Brain microvascular endothelial cell (primary cell): ENCODE data around the gene INPP5F.

Source experiments
- DNase-seq: peaks from one replicate; pipeline ENCODE4 v3.0.0-alpha.2; 2020
- H3K27ac ChIP-seq: fragments of 250-450 bp; sonication (Bioruptor Pico); 2 replicates; pipeline ENCODE4 v1.5.1; 2020; ENCODE audit warnings: mild to moderate bottlenecking, moderate library complexity
- H3K27me3 ChIP-seq: fragments of 250-450 bp; sonication (Bioruptor Pico); replicated peaks from 2 replicates; pipeline ENCODE4 v1.5.1; 2020; ENCODE audit warnings: mild to moderate bottlenecking
- H3K36me3 ChIP-seq: fragments of 250-450 bp; sonication (Bioruptor Pico); replicated peaks from 2 replicates; pipeline ENCODE4 v1.5.1; 2020; ENCODE audit warnings: mild to moderate bottlenecking
- H3K4me3 ChIP-seq: 2 replicates; pipeline ENCODE4 v1.5.1; 2011; ENCODE audit warnings: low read depth, mild to moderate bottlenecking, control low read depth, low read length, moderate library complexity
- in situ Hi-C: cut with HindIII; loops from 2 replicates; pipeline ENCODE4 v1.10.0; 2017; ENCODE audit warnings: low sequenced_read_pairs, low pct_ligation_motif_present
- TF ChIP-seq, protein P1 (sequence below): IDR thresholded peaks from 2 replicates; pipeline ENCODE4 v1.5.1; 2011; ENCODE audit warnings: low read depth, mild to moderate bottlenecking, moderate library complexity, low read length, control low read depth, inconsistent platforms; ENCODE audit errors: missing control alignments

The INPP5F gene

DNA sequence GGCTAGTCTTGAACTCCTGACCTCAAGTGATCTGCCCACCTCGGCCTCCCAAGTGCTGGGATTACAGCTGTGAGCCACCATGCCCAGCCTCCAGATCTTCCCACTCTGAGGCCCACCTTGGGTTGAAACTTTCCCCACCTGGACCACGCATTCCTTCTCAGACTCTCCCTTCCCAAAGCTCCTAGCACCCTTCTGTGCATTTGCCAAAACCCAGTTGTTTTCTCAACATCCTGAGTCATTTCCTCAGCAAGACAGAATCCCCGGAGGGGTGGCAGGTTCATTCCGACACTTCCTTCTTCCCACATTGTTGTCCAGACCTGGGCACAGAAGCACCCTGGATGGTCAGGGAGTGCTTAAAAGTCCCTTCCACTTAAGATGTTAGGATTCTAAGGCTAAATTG, 45.8 kb upstream of the INPP5F start:
- H3K27me3 ChIP-seq: no peaks in the 10 kb centered on the region
- peak; percentile 63 for DNase-seq
- TF ChIP-seq, protein P1, sequence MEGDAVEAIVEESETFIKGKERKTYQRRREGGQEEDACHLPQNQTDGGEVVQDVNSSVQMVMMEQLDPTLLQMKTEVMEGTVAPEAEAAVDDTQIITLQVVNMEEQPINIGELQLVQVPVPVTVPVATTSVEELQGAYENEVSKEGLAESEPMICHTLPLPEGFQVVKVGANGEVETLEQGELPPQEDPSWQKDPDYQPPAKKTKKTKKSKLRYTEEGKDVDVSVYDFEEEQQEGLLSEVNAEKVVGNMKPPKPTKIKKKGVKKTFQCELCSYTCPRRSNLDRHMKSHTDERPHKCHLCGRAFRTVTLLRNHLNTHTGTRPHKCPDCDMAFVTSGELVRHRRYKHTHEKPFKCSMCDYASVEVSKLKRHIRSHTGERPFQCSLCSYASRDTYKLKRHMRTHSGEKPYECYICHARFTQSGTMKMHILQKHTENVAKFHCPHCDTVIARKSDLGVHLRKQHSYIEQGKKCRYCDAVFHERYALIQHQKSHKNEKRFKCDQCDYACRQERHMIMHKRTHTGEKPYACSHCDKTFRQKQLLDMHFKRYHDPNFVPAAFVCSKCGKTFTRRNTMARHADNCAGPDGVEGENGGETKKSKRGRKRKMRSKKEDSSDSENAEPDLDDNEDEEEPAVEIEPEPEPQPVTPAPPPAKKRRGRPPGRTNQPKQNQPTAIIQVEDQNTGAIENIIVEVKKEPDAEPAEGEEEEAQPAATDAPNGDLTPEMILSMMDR: no peak
- H3K4me3 ChIP-seq: no peak overlapping the region
- H3K36me3 ChIP-seq: peaks cover 26% of the 10 kb centered on the region
- H3K27ac ChIP-seq: peak overlapping the region; percentile 35
- in situ Hi-C loops: no loop called here

DNA sequence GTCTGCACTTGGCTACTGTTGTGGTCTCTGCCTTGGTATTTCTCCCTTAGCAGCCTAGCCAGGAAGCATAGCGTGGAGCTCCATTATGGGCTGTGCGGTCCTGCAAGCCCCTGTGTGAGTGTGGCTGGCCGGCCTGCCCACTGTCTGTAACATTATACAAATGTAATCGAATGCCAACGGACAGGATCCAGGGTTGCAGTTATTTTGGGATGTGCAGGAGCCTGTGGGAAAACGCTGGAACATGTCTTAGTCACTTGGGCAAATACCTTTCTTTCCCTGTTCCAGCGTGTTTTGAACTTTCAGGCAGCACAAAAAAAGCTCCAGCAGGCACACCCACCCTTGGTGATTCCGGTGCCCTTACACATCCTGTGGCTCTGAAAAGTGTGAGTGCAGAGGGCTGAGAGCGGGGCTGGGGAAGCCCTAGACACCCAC, 45.2 kb upstream of the INPP5F start:
- TF ChIP-seq, protein P1: no peak
- Histone ChIP-seq H3K4me3 (no peak overlapping the region), H3K27ac (peak overlapping the region; percentile 35), H3K27me3 (no peaks in the 10 kb centered on the region), H3K36me3 (peaks cover 23% of the 10 kb centered on the region)
- DNase-seq: no peak
- in situ Hi-C loops: no loop called here

DNA sequence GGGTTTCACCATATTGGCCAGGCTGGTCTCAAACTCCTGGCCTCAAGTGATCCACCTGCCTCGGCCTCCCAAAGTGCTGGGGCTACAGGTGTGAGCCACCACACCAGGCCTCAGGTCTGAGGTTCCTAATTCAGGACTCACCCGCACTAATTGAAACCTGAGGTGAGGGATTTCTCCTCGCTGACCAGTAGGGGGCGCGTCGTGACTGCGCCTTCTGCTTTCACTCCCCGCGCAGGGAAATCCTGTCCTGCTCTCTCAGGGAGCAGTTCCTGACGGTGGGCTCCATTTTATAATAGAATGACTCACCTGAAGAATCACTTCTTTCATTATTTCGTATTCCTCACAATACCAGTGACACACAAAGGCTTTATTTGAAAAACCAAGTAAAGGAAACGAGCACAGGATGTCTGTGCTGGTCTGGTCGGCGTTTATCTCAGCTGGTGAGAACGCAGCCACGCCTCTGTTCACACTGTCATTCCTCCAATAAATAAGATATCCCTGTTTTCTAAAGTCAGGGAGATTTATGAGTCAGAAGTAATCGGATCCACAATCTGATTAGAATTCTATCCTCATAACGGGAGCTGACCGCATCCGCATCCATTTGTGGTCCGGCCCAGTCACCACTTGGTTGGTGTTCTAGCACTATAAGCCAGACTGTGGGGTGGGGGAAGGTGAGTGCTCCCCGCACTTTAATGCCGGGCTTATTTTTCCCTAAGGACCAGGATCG, 39.2 kb upstream of the INPP5F start:
- no peaks in the 10 kb centered on the region for H3K27me3 ChIP-seq
- TF ChIP-seq, protein P1: peak; percentile 90
- in situ Hi-C loops: no loop called here
- peak overlapping the region; percentile 52 for H3K4me3 ChIP-seq
- DNase-seq: peak; percentile 95
- H3K36me3 ChIP-seq: no peaks in the 10 kb centered on the region
- H3K27ac ChIP-seq: peak overlapping the region; percentile 82

DNA sequence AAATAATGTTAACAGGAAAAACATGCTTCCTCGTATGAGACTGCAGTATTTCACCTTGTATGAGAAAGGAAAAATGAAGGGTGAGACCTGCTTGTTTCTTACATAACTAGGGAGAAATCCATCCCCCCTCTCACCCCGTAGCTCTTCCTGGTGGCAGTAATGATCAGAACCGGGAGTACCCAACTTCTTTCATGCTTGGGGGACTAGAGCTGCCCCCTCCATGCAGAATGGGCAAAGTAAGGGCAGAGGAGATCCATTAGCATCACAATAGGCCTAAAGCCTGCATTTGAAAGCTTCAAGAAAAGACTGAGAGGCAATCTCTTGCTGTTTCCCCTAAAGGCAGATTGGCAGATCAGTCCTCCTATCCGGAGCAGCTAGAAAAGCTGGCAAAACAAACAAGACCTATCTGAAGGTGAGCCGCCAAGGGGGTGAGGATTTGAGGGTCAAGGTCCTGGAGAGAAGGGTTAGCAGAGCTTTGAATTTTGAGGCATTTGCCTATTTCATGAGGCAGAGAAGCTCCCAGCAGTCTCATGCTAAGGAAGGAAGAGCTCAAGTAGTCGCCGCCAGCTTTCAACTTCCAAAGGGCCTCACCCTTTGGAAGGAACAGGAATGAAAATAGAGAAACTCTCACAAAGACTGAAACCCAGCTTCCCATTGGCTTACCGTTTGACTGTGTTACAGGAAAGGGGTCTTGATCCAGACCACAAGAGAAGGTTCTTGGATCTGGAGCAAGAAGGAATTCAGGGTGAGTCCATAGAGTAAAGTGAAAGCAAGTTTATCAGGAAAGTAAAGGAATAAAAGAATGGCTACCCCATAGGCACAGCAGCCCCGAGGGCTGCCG, 38.4 kb upstream of the INPP5F start:
- peak overlapping the region; percentile 52 for H3K4me3 ChIP-seq
- in situ Hi-C loops: no loop called here
- H3K27me3 ChIP-seq: no peaks in the 10 kb centered on the region
- TF ChIP-seq, protein P1: peak; percentile 1
- DNase-seq: no peak
- peak overlapping the region; percentile 82 for H3K27ac ChIP-seq
- no peaks in the 10 kb centered on the region for H3K36me3 ChIP-seq

DNA sequence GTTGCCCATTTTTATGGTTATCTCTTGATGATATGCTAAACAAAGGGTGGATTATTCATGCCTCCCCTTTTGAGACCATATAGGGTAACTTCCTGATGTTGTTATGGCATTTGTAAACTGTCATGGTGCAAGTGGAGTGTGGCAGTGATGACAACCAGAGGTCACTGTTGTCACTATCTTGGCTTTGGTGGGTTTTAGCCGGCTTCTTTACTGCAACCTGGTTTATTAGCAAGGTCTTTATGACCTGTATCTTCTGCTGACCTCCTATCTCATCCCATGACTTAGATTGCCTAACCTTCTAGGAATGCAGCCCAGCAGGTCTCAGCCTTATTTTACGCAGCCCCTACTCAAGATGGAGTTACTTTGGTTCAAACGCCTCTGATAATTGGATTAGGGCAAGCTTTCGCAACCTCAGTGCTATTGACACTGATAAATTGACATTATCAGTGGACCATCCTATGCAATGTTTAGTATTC, 37.8 kb upstream of the INPP5F start:
- TF ChIP-seq, protein P1: no peak
- Histone ChIP-seq H3K27ac (no peak overlapping the region), H3K27me3 (no peaks in the 10 kb centered on the region), H3K36me3 (no peaks in the 10 kb centered on the region), H3K4me3 (no peak overlapping the region)
- no peak for DNase-seq
- in situ Hi-C loops: no loop called here
